ENCODE results near the gene CCDC142.

- no peak for TF ChIP-seq POLR2AphosphoS5 (IDR thresholded peaks at IDR 0.05)
- no peak for TF ChIP-seq CTCF (IDR thresholded peaks at IDR 0.05; ENCODE audit: poor library complexity, severe bottlenecking)
- no peak for TF ChIP-seq REST (IDR thresholded peaks at IDR 0.05; ENCODE audit: borderline replicate concordance)
- TF ChIP-seq EP300 (conservative IDR thresholded peaks at IDR 0.05; ENCODE audit: poor library complexity, severe bottlenecking) = no peak
- TF ChIP-seq RAD21 (conservative IDR thresholded peaks at IDR 0.05) = no peak
- no peak for TF ChIP-seq SMC3 (conservative IDR thresholded peaks at IDR 0.05; ENCODE audit: poor library complexity)
- TF ChIP-seq EZH2 (IDR thresholded peaks at IDR 0.05; ENCODE audit: borderline replicate concordance, insufficient read depth, low read length, poor library complexity, severe bottlenecking) = no peak
- no peak for TF ChIP-seq TAF1 (IDR thresholded peaks at IDR 0.05; ENCODE audit: low read depth)
Measured at GRCh38 chr2:74524955-74525716, 42.3 kb upstream of the CCDC142 start.
